Ascending aorta (tissue), 2 donors: Measurements from ENCODE around the gene TGFB1. TPM values are rescaled to one million over a fixed set of nuclear protein-coding genes. Genes with fewer than 3 reads are reported as not detected.

ENCODE experiments used
- DNase-seq, 2 donors: peaks; one replicate each; pipeline ENCODE4 v3.0.0-alpha.2; 2019; ENCODE audit warnings: low spot score in 2 of 2
- H3K27ac ChIP-seq, 2 donors: fragments of 200-600 bp; sonication (generic); one replicate each; pipeline ENCODE4 v1.5.1; 2016 to 2017; ENCODE audit warnings: mild to moderate bottlenecking in 1 of 2
- H3K27me3 ChIP-seq: fragments of 200-600 bp; sonication (generic); one replicate; pipeline ENCODE4 v1.5.1; 2017
- H3K36me3 ChIP-seq, 2 donors: fragments of 200-600 bp; sonication (generic); one replicate each; pipeline ENCODE4 v1.5.1; 2016
- H3K4me1 ChIP-seq, 2 donors: fragments of 200-600 bp; sonication (generic); one replicate each; pipeline ENCODE4 v1.5.1; 2016 to 2017; ENCODE audit warnings: mild to moderate bottlenecking in 1 of 2
- H3K4me3 ChIP-seq, 2 donors: fragments of 200-600 bp; sonication (generic); one replicate each; pipeline ENCODE4 v1.5.1; 2016 to 2017; ENCODE audit warnings: mild to moderate bottlenecking in 1 of 2
- H3K9me3 ChIP-seq, 2 donors: fragments of 200-600 bp; sonication (generic); one replicate each; pipeline ENCODE4 v1.5.1; 2016
- intact Hi-C: fragments of 100-400 bp; cut with DNase I; formaldehyde crosslinking; loops from one replicate; pipeline ENCODE4 v1.15.1; 2023
- total RNA-seq: library from RNA; depleted of rRNA; stranded (reverse); fragments of >200 nt; gene quantifications from one replicate; pipeline ENCODE4 v1.1.0, GENCODE V29; 2016
- TF ChIP-seq, protein P1 (sequence below), 3 experiments: fragments of 200-600 bp in 2 of 3; fragments of 450-650 bp in 1 of 3; sonication (generic) in 2 of 3; IDR thresholded peaks; one replicate each; pipeline ENCODE4 v1.5.1; 2016 to 2019; ENCODE audit warnings: antibody characterized with exemption in 3 of 3, mild to moderate bottlenecking in 1 of 3, moderate library complexity in 1 of 3

Gene TGFB1
- total RNA-seq, 1 donor from 2014 or later, result 103 TPM

DNA sequence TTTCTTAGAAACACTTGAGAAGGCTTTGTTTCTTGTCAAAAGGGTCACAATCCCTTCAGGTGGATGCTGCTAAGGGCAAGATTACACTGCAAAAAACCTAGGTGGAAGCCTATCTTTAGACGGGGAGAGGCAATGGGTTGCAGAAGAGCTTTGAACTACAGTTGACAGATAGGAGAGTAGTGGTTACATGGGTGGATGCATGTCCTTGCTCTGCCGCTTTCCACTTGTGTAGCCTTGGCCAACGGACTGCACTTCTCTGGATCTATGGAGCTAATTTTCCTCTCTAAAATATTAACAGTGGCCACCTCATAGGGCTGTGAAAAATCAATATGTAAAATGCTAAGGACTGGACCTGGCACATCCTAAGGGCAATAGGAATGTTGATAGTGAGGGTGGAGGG, 44.9 kb upstream of the TGFB1 start:
- Histone ChIP-seq H3K4me3 (peak overlapping the region; percentile 72 to 95), H3K36me3 (peaks cover 0 to 2% of the 10 kb centered on the region in 2 donors), H3K9me3 (no peaks in the 10 kb centered on the region), H3K4me1 (peaks cover 7 to 9% of the 10 kb centered on the region in 2 donors), H3K27ac (no peak overlapping the region), H3K27me3 (no peaks in the 10 kb centered on the region)
- no peak for DNase-seq
- TF ChIP-seq, protein P1, sequence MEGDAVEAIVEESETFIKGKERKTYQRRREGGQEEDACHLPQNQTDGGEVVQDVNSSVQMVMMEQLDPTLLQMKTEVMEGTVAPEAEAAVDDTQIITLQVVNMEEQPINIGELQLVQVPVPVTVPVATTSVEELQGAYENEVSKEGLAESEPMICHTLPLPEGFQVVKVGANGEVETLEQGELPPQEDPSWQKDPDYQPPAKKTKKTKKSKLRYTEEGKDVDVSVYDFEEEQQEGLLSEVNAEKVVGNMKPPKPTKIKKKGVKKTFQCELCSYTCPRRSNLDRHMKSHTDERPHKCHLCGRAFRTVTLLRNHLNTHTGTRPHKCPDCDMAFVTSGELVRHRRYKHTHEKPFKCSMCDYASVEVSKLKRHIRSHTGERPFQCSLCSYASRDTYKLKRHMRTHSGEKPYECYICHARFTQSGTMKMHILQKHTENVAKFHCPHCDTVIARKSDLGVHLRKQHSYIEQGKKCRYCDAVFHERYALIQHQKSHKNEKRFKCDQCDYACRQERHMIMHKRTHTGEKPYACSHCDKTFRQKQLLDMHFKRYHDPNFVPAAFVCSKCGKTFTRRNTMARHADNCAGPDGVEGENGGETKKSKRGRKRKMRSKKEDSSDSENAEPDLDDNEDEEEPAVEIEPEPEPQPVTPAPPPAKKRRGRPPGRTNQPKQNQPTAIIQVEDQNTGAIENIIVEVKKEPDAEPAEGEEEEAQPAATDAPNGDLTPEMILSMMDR (IDR thresholded peaks at IDR 0.05), result no peak
- intact Hi-C loops, result no loop called here

DNA sequence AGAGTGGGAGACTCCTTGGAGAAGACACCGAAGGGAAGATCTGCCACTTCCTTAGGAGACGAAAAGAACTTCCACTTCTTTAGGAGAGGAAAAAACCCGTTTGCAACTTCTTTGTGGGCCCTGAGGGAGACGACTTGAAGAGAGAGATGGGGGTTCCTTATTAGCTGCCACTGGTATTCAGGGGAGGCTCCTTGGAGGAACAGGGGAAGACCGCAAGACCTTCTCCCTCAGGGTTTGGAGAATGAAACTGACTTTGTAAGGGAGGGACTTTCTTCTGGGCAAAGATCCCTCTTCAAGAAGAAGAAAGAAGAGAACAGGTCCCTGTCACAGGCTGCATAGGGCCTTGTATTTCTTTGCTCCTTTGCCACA, 44.3 kb upstream of the TGFB1 start:
- H3K9me3 ChIP-seq, result no peaks in the 10 kb centered on the region
- H3K36me3 ChIP-seq, result no peaks in the 10 kb centered on the region
- H3K4me1 ChIP-seq, result peaks cover 7 to 9% of the 10 kb centered on the region in 2 donors
- H3K27me3 ChIP-seq, result no peaks in the 10 kb centered on the region
- DNase-seq, result no peak
- intact Hi-C loops, result no loop called here
- peak overlapping the region; percentile 83 to 86 for H3K27ac ChIP-seq
- peak overlapping the region; percentile 72 to 95 for H3K4me3 ChIP-seq
- TF ChIP-seq, protein P1 (IDR thresholded peaks at IDR 0.05), result no peak

DNA sequence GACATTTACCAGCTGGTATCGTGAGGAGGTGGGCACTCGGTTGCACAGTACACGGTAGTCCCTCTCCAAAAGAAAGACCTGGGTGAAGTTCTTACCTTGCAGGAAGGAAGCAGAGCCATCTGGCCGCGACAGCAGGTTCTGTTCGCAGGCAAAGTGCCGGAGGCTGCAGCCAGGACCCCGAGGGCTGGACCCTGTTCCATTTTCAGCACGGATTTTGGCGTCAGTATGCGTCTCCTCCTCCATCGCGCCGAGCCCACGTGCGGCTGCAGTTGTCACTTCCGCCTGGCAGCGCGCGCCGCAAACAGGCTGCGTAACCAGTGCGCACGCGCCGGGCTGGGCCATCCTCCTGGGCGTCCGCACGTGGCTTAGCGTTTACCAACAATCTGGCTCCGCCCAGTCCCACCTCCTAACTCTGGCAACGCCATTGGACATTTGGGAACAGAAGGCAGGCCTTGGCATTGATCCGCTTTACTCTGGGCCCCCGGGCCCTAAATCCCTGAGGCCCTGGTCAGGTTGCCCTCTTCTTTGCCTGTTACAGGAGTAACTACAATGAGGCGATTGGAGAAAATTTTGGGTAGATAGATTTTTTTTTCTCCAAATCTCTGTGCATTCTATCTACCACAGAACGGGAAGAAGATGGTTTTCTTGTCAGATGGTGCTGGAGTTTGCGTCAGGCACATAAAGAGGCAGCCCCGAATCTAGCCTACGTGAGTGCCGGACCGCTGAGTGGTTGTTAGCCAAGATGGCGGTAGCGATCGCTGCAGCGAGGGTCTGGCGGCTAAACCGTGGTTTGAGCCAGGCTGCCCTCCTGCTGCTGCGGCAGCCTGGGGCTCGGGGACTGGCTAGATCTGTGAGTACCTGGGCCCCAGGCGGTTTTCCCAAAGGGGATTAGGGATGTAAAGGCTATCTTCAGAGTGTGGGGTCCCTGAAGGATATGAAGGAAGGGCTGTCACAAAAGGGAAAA, 43.6 kb upstream of the TGFB1 start, which contains the start of the genes BCKDHA and EXOSC5:
TSS of gene BCKDHA (plus strand) at position 733 of the 964 bp plus-strand sequence. CDS start at position 743, 10 bp downstream.
TSS of gene EXOSC5 (minus strand) at position 274 of the 964 bp plus-strand sequence. CDS start at position 243, 31 bp downstream.
- Histone ChIP-seq H3K4me1 (peaks cover 7 to 9% of the 10 kb centered on the region in 2 donors), H3K27ac (peak within 1 kb of the TSS; percentile 83 to 86)

DNA sequence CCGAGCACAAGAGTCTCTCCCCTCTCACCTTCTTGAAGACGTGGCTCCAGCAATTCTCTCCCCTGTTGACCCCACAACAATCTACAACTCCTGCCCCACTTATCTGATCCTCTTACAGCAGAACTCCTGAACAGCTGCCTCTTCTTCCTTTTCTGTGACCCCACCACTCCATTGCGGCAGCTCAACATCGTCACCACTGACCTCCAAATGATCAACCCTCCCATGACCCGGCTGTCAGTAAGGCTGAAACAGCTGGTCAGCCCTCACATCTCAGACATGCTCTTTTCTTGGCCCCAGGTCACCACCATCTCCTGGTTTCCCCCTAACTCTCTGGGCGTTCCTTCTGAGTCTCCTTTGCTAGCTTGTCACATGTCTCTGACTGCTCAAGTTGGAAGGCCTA, 41.6 kb upstream of the TGFB1 start:
- TF ChIP-seq, protein P1 (IDR thresholded peaks at IDR 0.05), result no peak
- Histone ChIP-seq H3K9me3 (no peaks in the 10 kb centered on the region), H3K27ac (no peak overlapping the region), H3K27me3 (no peaks in the 10 kb centered on the region), H3K4me3 (no peak overlapping the region), H3K36me3 (peaks cover 11 to 16% of the 10 kb centered on the region in 2 donors), H3K4me1 (peaks cover 7 to 9% of the 10 kb centered on the region in 2 donors)
- intact Hi-C loops, result no loop called here
- DNase-seq, result no peak

More for the DNA sequence above, 43.6 kb upstream of the TGFB1 start, which contains the start of the genes BCKDHA and EXOSC5:
- intact Hi-C loops, result loop anchor here (1.0 kb wide), 4 partner anchors 21 to 42 kb away; partner anchors contain the start of genes B3GNT8, DMAC2 and TMEM91
- Histone ChIP-seq H3K9me3 (no peaks in the 10 kb centered on the region), H3K36me3 (no peaks in the 10 kb centered on the region), H3K4me3 (peak within 1 kb of the TSS; percentile 72 to 95), H3K27me3 (no peaks in the 10 kb centered on the region)
- TF ChIP-seq, protein P1 (IDR thresholded peaks at IDR 0.05), result peak in 1 of 3 experiments; percentile 3
- DNase-seq, result peak; percentile 98 to 100

DNA sequence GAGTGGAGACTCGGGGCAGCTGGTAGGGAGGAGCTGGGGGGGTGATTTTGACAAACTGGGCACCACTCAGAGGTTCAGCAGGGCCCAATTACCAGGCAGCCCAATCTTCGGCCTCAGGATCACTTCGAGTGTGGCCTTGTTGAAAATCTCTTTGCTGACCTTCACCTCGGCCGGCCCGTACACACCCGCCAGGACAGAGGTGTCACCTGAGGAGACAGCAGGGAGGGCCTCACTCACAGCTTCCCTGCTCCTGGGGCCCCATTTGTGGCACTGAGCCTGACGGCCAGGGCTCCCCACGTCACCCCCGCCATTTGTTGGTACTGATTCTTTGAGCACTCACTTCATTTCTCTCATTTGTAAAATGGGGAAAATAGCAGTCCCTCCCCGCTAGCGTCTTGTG, 39.1 kb upstream of the TGFB1 start:
- Histone ChIP-seq H3K27me3 (no peaks in the 10 kb centered on the region), H3K4me3 (no peak overlapping the region), H3K27ac (no peak overlapping the region), H3K4me1 (no peaks in the 10 kb centered on the region), H3K9me3 (no peaks in the 10 kb centered on the region), H3K36me3 (peaks cover 16 to 28% of the 10 kb centered on the region in 2 donors)
- TF ChIP-seq, protein P1 (IDR thresholded peaks at IDR 0.05), result no peak
- no peak for DNase-seq
- intact Hi-C loops, result no loop called here
